Fibroblast of skin of left quadriceps (primary cell): ENCODE measurements around the gene SLC5A4.
"Not testable (repeated sequence)": the region's sequence is repeated elsewhere in the genome, so short reads cannot be mapped to it uniquely, and the experiment has no call there.

Source experiments
- DNase-seq, 2 experiments: peaks; one replicate each; pipeline ENCODE4 v3.0.0-alpha.2; 2013; ENCODE audit warnings: low read depth in 2 of 2

Gene SLC5A4

GRCh38 chr22:32255217-32255616 is at the start of gene SLC5A4:
TSS of gene SLC5A4 (minus strand) at chr22:32255347. CDS start at chr22:32255329, 18 bp downstream.
- no peak for DNase-seq

GRCh38 chr22:32293921-32294320 is 38.8 kb upstream of the SLC5A4 start:
- not testable (repeated sequence) for DNase-seq

- DNase-seq: no peak
These were observed 31.2 kb upstream of the SLC5A4 start for GRCh38 chr22:32286290-32286840.

GRCh38 chr22:32281072-32281471 is 25.9 kb upstream of the SLC5A4 start:
- peak; percentile 16 to 24 for DNase-seq

GRCh38 chr22:32275353-32275752 is 20.2 kb upstream of the SLC5A4 start:
- DNase-seq: not testable (repeated sequence)

GRCh38 chr22:32271389-32271788 is 16.2 kb upstream of the SLC5A4 start:
- DNase-seq: no peak

- DNase-seq: no peak
These were observed 15.7 kb upstream of the SLC5A4 start for GRCh38 chr22:32270641-32271369.

- no peak for DNase-seq
These were observed 14.2 kb upstream of the SLC5A4 start for GRCh38 chr22:32269316-32269715.

GRCh38 chr22:32267011-32267410 is 11.9 kb upstream of the SLC5A4 start:
- no peak for DNase-seq

- DNase-seq: peak; percentile 56 to 58
These were observed 11.0 kb upstream of the SLC5A4 start for GRCh38 chr22:32265882-32266767.

GRCh38 chr22:32263678-32264077 is 8.5 kb upstream of the SLC5A4 start:
- not testable (repeated sequence) for DNase-seq

GRCh38 chr22:32261306-32261705 is 6.2 kb upstream of the SLC5A4 start:
- no peak for DNase-seq

GRCh38 chr22:32258791-32259190 is 3.6 kb upstream of the SLC5A4 start:
- no peak for DNase-seq

GRCh38 chr22:32255726-32256125 is 579 bp upstream of the SLC5A4 start:
- DNase-seq: no peak

GRCh38 chr22:32249231-32249630 is 5.9 kb downstream of the SLC5A4 start:
- no peak for DNase-seq

- no peak for DNase-seq
These were observed 6.9 kb downstream of the SLC5A4 start for GRCh38 chr22:32248276-32248675.

- no peak for DNase-seq
These were observed 9.0 kb downstream of the SLC5A4 start for GRCh38 chr22:32246166-32246565.

GRCh38 chr22:32245042-32245441 is 10.1 kb downstream of the SLC5A4 start:
- no peak for DNase-seq

- DNase-seq: no peak
These were observed 10.6 kb downstream of the SLC5A4 start for GRCh38 chr22:32244547-32244946.

- DNase-seq: no peak
These were observed 14.7 kb downstream of the SLC5A4 start for GRCh38 chr22:32240461-32240860.

GRCh38 chr22:32237906-32238305 is 17.2 kb downstream of the SLC5A4 start:
- DNase-seq: no peak

GRCh38 chr22:32236970-32237369 is 18.2 kb downstream of the SLC5A4 start:
- no peak for DNase-seq

- no peak for DNase-seq
These were observed 22.1 kb downstream of the SLC5A4 start for GRCh38 chr22:32233091-32233490.
